CD4-positive, alpha-beta T cell treated with Interleukin-15 for 4 hours (primary cell): Measurements from ENCODE around the gene PCSK5.
A peak's percentile ranks its signal among the peaks of the same experiment; 100 is the strongest.
"Not testable (repeated sequence)": the region's sequence is repeated elsewhere in the genome, so short reads cannot be mapped to it uniquely, and the experiment has no call there.

ENCODE experiments used
- DNase-seq: peaks from one replicate; pipeline ENCODE4 v3.0.0-alpha.2; 2020; ENCODE audit warnings: low spot score

PCSK5 gene

GRCh38 chr9:76358628-76359280, 468.3 kb downstream of the PCSK5 start:
- DNase-seq, result no peak

GRCh38 chr9:76359365-76359764, 468.9 kb downstream of the PCSK5 start:
- DNase-seq, result no peak

GRCh38 chr9:76359766-76360165, 469.3 kb downstream of the PCSK5 start:
- no peak for DNase-seq

- DNase-seq, result not testable (repeated sequence)
Measured at GRCh38 chr9:76362332-76363031, 472.0 kb downstream of the PCSK5 start.

- no peak for DNase-seq
Measured at GRCh38 chr9:76363032-76363395, 472.5 kb downstream of the PCSK5 start.

GRCh38 chr9:76365028-76365427, 474.6 kb downstream of the PCSK5 start:
- no peak for DNase-seq

- no peak for DNase-seq
Measured at GRCh38 chr9:76366275-76366674, 475.8 kb downstream of the PCSK5 start.

- DNase-seq, result no peak
Measured at GRCh38 chr9:76369583-76369982, 479.1 kb downstream of the PCSK5 start.

- DNase-seq, result no peak
Measured at GRCh38 chr9:76370396-76371023, 480.0 kb downstream of the PCSK5 start.

- no peak for DNase-seq
Measured at GRCh38 chr9:76371901-76372300, 481.4 kb downstream of the PCSK5 start.

GRCh38 chr9:76372336-76372735, 481.9 kb downstream of the PCSK5 start:
- no peak for DNase-seq

- no peak for DNase-seq
Measured at GRCh38 chr9:76373173-76373783, 482.8 kb downstream of the PCSK5 start.

- no peak for DNase-seq
Measured at GRCh38 chr9:76373784-76374474, 483.5 kb downstream of the PCSK5 start.

- no peak for DNase-seq
Measured at GRCh38 chr9:76374783-76375559, 484.5 kb downstream of the PCSK5 start.

GRCh38 chr9:76377791-76378190, 487.3 kb downstream of the PCSK5 start:
- no peak for DNase-seq

GRCh38 chr9:76378367-76379073, 488.0 kb downstream of the PCSK5 start:
- DNase-seq, result no peak

GRCh38 chr9:76379494-76379893, 489.0 kb downstream of the PCSK5 start:
- DNase-seq, result no peak

- no peak for DNase-seq
Measured at GRCh38 chr9:76390656-76391055, 500.2 kb downstream of the PCSK5 start.

GRCh38 chr9:76394195-76394959, 503.9 kb downstream of the PCSK5 start, which contains the start of gene RFK:
Gene RFK (minus strand): TSS chr9:76394426. CDS start chr9:76394171, 255 bp downstream.
- DNase-seq, result peak; percentile 92

- DNase-seq, result peak; percentile 58
Measured at GRCh38 chr9:76394960-76395252, 504.4 kb downstream of the PCSK5 start.
